ENCODE measurements around the gene AUTS2. TPM values are rescaled to one million over a fixed set of nuclear protein-coding genes. Genes with fewer than 3 reads are reported as not detected.

AUTS2 gene
- total and polyA plus RNA-seq, 4 donors = 4.9 to 24.4 (median 7.0) TPM

- no peaks in the 10 kb centered on the region for H3K27me3 ChIP-seq (ENCODE audit: control insufficient read depth in 4 of 4, insufficient read depth in 4 of 4, low read length in 3 of 4)
- H3K4me1 ChIP-seq (ENCODE audit: control insufficient read depth in 4 of 4, insufficient read depth in 4 of 4, low read length in 3 of 4) = no peaks in the 10 kb centered on the region
- TF ChIP-seq, protein P1, sequence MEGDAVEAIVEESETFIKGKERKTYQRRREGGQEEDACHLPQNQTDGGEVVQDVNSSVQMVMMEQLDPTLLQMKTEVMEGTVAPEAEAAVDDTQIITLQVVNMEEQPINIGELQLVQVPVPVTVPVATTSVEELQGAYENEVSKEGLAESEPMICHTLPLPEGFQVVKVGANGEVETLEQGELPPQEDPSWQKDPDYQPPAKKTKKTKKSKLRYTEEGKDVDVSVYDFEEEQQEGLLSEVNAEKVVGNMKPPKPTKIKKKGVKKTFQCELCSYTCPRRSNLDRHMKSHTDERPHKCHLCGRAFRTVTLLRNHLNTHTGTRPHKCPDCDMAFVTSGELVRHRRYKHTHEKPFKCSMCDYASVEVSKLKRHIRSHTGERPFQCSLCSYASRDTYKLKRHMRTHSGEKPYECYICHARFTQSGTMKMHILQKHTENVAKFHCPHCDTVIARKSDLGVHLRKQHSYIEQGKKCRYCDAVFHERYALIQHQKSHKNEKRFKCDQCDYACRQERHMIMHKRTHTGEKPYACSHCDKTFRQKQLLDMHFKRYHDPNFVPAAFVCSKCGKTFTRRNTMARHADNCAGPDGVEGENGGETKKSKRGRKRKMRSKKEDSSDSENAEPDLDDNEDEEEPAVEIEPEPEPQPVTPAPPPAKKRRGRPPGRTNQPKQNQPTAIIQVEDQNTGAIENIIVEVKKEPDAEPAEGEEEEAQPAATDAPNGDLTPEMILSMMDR (IDR thresholded peaks at IDR 0.05; ENCODE audit: low read depth, low read length, missing input control) = no peak
- TF ChIP-seq HNF4A (conservative IDR thresholded peaks at IDR 0.05) = no peak
- TF ChIP-seq NR2F2 (IDR thresholded peaks at IDR 0.05) = no peak
- no peak overlapping the region for H3K27ac ChIP-seq (ENCODE audit: low read depth in 1 of 2, low read length in 2 of 2)
- no peak overlapping the region for H3K9ac ChIP-seq (ENCODE audit: low read depth in 1 of 2, low read length in 2 of 2)
- H3K9me3 ChIP-seq (ENCODE audit: control insufficient read depth in 4 of 4, low read length in 3 of 4) = no peaks in the 10 kb centered on the region
- 90% methylated on average over 3 of the region's 3 CpGs for WGBS
- no peak for DNase-seq (ENCODE audit: low spot score)
- H3K36me3 ChIP-seq (ENCODE audit: control insufficient read depth in 4 of 4, insufficient read depth in 3 of 4, low read depth in 1 of 4, low read length in 3 of 4) = no peaks in the 10 kb centered on the region
- no peak overlapping the region for H3K4me3 ChIP-seq (ENCODE audit: low read depth in 1 of 3, low read length in 3 of 3)
These were observed 578.9 kb downstream of the AUTS2 start for GRCh38 chr7:70177166-70177565.

GRCh38 chr7:70178211-70178610 lies 579.9 kb downstream of the AUTS2 start:
- DNase-seq (ENCODE audit: low spot score) = no peak
- H3K4me1 ChIP-seq (ENCODE audit: control insufficient read depth in 4 of 4, insufficient read depth in 4 of 4, low read length in 3 of 4) = no peaks in the 10 kb centered on the region
- H3K9ac ChIP-seq (ENCODE audit: low read depth in 1 of 2, low read length in 2 of 2) = no peak overlapping the region
- 88% methylated on average over 2 of the region's 2 CpGs for WGBS
- TF ChIP-seq TAF1 (conservative IDR thresholded peaks at IDR 0.05) = no peak
- TF ChIP-seq FOXA1 (IDR thresholded peaks at IDR 0.05) = no peak
- TF ChIP-seq FOXA2 (IDR thresholded peaks at IDR 0.05) = no peak
- TF ChIP-seq EGR1 (IDR thresholded peaks at IDR 0.05; ENCODE audit: low read depth in 2 of 2) = no peak
- no peak for TF ChIP-seq NR2F2 (IDR thresholded peaks at IDR 0.05)
- no peak for TF ChIP-seq ATF3 (IDR thresholded peaks at IDR 0.05)
- TF ChIP-seq, protein P1 (IDR thresholded peaks at IDR 0.05; ENCODE audit: low read depth, low read length, missing input control) = no peak
- no peak for TF ChIP-seq JUND (IDR thresholded peaks at IDR 0.05)
- no peak overlapping the region for H3K4me3 ChIP-seq (ENCODE audit: low read depth in 1 of 3, low read length in 3 of 3)
- no peaks in the 10 kb centered on the region for H3K9me3 ChIP-seq (ENCODE audit: control insufficient read depth in 4 of 4, low read length in 3 of 4)
- no peak overlapping the region for H3K27ac ChIP-seq (ENCODE audit: low read depth in 1 of 2, low read length in 2 of 2)
- H3K27me3 ChIP-seq (ENCODE audit: control insufficient read depth in 4 of 4, insufficient read depth in 4 of 4, low read length in 3 of 4) = no peaks in the 10 kb centered on the region
- H3K36me3 ChIP-seq (ENCODE audit: control insufficient read depth in 4 of 4, insufficient read depth in 3 of 4, low read depth in 1 of 4, low read length in 3 of 4) = no peaks in the 10 kb centered on the region

DNA sequence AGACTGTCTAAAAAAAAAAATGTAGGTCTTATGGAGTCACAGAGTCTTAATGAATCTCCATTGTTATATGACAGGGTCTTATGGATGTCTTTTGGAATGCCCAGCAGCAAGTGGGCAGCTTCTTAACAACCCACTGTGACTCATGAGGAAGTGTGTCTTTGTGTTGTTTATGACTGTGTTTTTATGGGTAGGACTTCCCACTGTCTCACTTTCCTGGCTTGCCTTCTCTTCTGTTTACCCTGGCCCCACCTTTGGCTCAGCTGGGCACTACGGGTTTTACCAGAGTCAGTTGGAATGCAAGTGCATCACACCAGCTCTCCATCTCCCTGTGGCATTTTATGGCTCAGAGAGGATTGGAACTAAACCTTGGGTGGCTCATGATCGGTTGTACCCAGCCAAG lies 580.5 kb downstream of the AUTS2 start:
- Histone ChIP-seq H3K4me1 (ENCODE audit: control insufficient read depth in 4 of 4, insufficient read depth in 4 of 4, low read length in 3 of 4) (no peaks in the 10 kb centered on the region), H3K9me3 (ENCODE audit: control insufficient read depth in 4 of 4, low read length in 3 of 4) (no peaks in the 10 kb centered on the region), H3K9ac (ENCODE audit: low read depth in 1 of 2, low read length in 2 of 2) (no peak overlapping the region), H3K27me3 (ENCODE audit: control insufficient read depth in 4 of 4, insufficient read depth in 4 of 4, low read length in 3 of 4) (no peaks in the 10 kb centered on the region), H3K36me3 (ENCODE audit: control insufficient read depth in 4 of 4, insufficient read depth in 3 of 4, low read depth in 1 of 4, low read length in 3 of 4) (no peaks in the 10 kb centered on the region), H3K27ac (ENCODE audit: low read depth in 1 of 2, low read length in 2 of 2) (no peak overlapping the region), H3K4me3 (ENCODE audit: low read depth in 1 of 3, low read length in 3 of 3) (no peak overlapping the region)
- no peak for TF ChIP-seq JUND (IDR thresholded peaks at IDR 0.05)
- no peak for TF ChIP-seq GABPA (IDR thresholded peaks at IDR 0.05 in 1 of 2, conservative IDR thresholded peaks at IDR 0.05 in 1 of 2)
- no peak for TF ChIP-seq TAF1 (conservative IDR thresholded peaks at IDR 0.05)
- TF ChIP-seq SP1 (IDR thresholded peaks at IDR 0.05) = no peak
- TF ChIP-seq HNF4A (conservative IDR thresholded peaks at IDR 0.05) = no peak
- no peak for TF ChIP-seq REST (IDR thresholded peaks at IDR 0.05)
- no peak for TF ChIP-seq MAX (IDR thresholded peaks at IDR 0.05)
- no peak for TF ChIP-seq FOXA2 (IDR thresholded peaks at IDR 0.05)
- DNase-seq (ENCODE audit: low spot score) = no peak
- WGBS = 82% methylated on average over 2 of the region's 2 CpGs
